AG20443 (cell line): Measurements from ENCODE around the gene FLYWCH1.
"Not testable (repeated sequence)": the region's sequence is repeated elsewhere in the genome, so short reads cannot be mapped to it uniquely, and the experiment has no call there.

Source experiments
- DNase-seq: peaks from one replicate; pipeline ENCODE4 v3.0.0; 2012; ENCODE audit warnings: low spot score, mixed read lengths

Gene FLYWCH1

DNA sequence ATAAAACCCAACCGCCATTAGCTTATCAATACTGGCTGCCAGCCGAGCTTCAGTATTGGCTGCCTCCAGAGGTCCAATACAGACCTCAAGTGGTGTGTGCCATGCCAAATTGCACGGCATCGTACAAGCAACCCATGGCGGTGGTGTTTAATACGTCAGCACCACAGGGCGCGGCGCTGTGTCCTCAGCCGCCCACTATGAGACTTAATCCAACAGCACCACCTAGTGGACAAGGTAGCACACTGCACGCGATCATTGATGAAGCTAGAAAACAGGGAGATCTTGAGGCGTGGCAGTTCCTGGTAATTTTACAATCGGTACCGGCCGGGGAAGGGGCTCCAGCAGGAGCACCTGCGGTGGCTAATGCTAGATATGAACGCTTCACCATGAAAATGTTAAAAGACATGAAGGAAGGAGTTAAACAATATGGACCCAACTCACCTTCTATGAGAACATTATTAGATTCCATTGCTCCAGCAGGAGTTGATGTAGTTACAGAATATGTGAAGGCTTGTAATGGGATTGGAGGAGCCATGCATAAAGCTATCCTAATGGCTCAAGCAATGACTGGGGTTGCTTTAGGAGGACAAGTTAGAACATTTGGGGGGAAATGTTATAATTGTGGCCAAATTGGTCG is 15.4 kb downstream of the FLYWCH1 start:
- peak; percentile 88 for DNase-seq

DNA sequence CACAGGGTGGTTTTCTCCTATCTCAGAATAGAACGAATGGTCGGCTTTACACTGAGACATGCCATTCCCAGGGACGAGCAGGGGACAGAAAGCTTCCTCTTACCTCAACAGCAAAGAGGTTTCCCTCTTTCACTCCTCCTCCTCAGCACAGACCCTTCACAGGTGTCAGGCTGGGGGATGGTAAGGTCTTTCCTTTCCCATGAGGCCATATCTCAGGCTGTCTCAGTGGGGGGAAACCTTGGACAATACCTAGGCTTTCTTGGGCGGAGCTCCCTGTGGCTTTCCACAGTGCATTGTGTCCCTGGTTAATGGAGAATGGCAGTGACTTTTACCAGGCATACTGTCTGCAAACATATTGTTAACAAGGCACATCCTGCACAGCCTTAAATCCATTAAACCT is 16.4 kb downstream of the FLYWCH1 start:
- DNase-seq = not testable (repeated sequence)

DNA sequence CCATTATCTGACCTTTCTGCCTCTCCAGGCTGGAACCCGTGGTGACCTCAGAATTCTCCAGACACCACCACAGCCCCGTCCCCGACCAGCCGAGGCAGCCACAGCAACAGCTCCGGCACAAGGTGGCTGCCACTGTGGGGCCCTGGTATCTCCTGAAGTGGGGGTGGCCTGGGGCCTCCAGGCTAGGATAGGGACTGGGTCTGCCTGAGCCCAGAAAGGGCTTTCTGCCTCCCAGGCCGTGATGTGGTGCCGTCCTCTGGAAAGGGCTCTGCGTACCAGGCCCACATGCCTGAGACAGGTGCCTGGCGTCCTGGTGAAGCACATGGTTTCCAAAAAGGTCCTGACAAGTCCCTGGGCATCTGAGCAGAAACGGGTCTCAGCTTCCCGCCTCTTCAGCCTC is 17.1 kb downstream of the FLYWCH1 start:
- DNase-seq = no peak

DNA sequence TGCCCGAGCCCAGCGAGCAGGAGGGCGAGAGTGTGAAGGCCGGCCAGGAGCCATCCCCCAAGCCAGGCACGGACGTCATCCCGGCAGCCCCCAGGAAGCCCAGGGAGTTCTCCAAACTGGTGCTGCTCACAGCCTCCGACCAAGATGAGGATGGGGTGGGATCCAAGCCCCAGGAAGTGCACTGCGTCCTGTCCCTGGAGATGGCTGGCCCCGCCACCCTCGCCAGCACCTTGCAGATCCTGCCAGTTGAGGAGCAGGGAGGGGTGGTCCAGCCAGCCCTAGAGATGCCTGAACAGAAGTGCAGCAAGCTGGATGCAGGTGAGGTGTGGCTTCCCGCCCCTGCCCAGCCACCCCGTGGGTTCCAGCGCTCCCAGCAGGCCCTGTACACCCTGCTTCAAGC is 18.0 kb downstream of the FLYWCH1 start:
- no peak for DNase-seq

DNA sequence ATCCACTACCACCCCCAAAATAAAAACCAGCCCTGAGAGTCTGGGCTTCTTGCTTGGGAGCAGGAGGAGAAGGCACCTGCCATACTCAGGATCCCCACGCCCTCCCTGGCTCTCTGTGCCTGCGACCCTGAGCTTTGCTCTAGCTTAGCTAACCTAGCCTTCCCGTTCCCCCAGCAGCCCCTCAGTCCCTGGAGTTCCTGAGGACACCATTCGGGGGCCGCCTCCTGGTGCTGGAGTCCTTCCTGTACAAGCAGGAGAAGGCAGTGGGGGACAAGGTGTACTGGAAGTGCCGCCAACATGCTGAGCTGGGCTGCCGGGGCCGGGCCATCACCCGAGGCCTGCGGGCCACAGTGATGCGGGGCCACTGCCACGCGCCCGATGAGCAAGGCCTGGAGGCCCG is 18.5 kb downstream of the FLYWCH1 start:
- DNase-seq = no peak

DNA sequence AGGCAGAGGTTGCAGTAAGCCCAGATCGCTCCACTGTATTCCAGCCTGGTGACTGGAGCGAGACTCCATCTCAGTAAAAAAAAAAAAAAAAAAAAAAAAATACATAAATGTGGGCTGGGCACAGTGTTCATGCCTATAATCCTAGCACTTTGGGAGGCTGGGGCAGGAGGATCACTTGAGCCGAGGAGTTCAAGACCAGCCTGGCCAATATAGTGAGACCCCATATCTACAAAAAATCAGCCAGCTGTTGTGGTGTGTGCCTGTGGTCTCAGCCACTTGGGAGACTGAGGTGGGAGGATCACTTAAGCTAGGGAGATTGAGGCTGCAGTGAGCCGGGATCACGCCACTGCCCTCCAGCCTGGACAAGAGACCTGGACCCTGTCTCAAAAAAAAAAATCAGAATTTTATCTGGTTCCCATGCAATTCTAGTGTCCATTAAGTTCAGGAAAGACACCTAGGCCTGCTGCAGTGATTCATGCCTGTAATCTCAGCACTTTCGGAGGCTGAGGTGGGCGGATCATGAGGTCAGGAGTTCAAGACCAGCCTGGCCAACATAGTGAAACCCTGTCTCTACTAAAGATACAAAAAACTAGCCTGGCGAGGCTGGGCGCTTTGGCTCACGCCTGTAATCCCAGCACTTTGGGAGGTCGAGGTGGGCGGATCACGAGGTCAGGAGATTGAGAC is 19.6 kb downstream of the FLYWCH1 start:
- DNase-seq = not testable (repeated sequence)

DNA sequence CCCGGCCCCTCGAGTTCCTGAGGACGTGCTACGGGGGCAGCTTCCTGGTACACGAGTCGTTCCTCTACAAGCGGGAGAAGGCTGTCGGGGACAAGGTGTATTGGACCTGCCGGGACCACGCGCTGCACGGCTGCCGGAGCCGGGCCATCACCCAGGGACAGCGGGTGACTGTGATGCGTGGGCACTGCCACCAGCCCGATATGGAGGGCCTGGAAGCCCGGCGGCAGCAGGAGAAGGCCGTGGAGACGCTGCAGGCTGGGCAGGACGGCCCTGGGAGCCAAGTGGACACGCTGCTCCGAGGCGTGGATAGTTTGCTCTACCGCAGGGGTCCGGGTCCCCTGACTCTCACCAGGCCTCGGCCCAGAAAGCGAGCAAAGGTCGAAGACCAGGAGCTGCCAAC is 21.4 kb downstream of the FLYWCH1 start:
- DNase-seq = no peak

DNA sequence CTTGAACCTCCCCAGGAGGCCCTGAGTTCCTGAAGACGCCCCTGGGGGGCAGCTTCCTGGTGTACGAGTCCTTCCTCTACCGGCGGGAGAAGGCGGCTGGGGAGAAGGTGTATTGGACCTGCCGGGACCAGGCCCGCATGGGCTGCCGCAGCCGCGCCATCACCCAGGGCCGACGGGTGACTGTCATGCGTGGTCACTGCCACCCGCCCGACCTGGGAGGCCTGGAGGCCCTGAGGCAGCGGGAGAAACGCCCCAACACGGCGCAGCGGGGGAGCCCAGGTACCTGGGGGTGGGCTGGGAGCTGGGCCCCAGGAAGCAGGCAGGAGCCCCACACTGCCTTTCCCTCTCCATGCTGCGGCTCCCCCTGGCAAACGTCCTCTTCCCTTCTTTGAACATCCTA is 22.0 kb downstream of the FLYWCH1 start:
- no peak for DNase-seq

DNA sequence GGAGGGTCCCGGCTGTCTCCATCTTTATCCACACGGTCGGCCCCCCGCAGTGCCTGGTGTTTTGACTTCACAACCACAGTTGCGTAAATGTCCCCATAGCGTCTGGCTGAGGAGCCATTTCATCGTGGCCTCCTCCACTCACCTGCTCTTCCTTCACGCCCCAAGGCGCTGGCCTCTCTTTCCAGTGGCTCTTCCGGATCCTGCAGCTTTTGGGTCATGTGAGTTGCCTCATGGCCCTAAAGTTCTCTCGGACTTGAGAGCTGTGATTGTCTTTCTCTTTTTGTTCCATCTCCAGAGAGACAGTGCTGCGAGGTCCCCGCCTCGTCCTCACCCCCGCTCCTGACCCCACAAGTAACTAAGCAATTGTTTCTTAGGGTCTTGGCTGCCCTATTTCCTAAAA is 22.7 kb downstream of the FLYWCH1 start:
- DNase-seq = no peak

DNA sequence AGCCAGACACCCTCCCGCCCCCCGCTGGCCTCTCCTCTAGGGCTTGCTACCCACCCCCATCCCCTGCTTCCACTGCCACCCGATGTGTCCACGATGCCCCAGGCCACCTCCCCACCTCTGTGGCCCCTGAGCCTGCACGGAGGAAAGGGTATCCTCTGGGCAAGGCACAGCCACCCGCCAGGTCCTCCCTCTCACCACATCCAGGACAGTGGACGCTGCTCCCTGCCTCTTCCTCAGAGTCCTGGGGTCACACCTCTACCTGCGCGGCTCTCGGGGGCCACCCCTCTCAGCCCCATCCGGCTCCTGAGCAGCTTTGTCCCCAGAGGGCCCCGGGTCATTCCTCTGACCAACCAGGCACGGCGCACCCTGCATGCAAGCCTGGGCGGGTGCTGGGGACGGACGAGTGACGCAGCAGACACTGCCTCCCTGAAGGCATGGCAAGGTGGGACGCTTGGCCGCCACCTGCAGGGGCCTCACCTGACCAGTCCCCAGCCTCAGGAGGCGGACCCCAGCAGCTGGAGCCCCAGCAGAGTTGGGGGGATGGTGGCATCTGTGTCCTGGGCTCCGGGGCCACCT is 24.8 kb downstream of the FLYWCH1 start:
- DNase-seq = no peak

DNA sequence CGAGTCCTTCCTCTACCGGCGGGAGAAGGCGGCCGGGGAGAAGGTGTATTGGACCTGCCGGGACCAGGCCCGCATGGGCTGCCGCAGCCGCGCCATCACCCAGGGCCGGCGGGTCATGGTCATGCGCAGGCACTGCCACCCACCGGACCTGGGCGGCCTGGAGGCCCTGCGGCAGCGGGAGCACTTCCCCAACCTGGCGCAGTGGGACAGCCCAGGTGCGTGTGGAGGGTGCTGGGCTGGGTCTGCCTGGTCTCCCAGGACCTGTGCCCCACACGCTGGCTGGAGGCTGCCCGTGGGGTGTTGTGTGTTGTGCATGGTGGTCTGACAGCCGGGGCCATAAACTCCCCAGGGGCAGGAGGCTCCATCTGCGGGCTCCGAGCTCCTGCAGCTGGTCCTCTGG is 25.4 kb downstream of the FLYWCH1 start:
- peak; percentile 5 for DNase-seq

DNA sequence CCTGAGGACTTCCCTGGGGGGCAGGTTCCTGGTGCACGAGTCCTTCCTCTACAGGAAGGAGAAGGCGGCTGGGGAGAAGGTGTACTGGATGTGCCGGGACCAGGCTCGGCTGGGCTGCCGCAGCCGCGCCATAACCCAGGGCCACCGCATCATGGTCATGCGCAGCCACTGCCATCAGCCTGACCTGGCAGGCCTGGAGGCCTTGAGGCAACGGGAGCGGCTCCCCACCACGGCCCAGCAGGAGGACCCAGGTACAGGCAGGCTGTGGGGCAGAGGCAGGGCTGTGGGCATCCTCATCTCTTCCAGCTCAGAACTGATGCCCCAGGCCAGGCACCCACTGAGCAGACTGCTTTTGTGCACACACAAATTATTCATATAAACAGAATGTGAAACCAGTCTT is 26.5 kb downstream of the FLYWCH1 start:
- DNase-seq = no peak

DNA sequence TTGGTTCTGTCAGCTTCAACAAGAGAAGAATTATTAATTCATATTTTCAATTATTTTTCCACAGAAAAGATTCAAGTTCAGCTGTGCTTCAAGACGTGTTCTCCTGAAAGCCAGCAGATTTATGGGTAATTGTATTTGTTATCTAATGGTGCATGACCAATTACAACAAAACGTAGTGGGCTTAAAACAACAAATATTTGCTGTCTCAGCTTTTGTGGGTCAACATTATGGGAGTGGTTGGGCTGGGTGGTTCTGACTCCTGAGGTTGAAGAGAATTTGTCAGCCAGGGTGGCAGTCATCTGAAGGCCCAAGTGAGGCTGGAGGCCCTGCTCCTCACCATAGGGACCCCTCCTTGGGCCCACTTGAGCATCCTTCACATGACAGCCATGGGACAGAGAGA is 28.2 kb downstream of the FLYWCH1 start:
- no peak for DNase-seq

DNA sequence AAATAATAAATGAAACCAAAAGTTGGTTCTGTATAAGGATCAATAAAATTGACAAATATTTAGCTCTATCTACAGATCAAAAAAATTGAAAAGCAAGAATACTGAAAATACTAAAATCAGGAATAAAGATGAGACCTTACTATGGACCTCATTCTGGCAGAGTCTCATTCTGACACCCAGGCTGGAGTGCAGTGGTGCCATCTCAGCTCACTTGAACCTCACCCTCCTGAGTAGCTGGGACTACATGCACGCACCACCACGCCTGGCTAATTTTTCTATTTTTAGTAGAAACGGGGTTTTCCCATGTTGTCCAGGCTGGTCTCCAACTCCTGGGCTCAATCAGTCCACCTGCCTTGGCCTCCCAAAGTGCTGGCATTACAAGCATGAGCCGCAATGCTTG is 30.3 kb downstream of the FLYWCH1 start:
- DNase-seq = no peak

DNA sequence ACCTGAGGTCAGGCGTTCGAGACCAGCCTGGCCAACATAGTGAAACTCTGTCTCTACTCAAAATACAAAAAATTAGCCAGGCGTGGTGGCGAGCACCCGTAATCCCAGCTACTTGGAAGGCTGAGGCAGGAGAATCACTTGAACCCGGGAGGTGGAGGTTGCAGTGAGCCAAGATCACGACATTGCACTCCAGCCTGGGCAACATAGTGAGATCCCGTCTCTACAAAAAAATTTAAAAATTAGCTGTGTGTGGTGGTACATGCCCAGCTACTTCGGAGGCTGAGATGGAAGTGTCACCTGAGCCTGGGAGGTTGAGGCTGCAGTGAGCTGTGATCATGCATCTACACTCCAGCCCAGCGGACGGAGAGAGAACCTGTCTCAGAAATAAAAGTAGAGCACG is 32.0 kb downstream of the FLYWCH1 start:
- not testable (repeated sequence) for DNase-seq

DNA sequence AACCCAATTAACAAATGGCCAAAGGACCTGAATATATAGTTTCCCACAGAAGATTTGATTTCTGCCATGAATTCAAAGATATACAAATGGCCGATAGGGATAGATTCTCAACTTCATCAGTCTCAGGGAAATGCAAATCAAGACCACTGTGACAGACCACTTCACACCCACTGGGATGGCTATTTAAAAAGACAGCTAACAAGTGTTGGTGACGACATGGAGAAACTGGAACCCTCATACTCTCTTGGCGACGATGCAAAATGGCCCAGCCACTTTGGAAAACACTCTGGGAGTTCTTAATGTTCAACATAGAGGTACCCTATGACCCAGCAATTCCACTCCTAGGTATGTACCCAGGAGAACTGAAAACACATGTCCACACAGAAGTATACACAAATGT is 34.9 kb downstream of the FLYWCH1 start:
- DNase-seq = no peak

DNA sequence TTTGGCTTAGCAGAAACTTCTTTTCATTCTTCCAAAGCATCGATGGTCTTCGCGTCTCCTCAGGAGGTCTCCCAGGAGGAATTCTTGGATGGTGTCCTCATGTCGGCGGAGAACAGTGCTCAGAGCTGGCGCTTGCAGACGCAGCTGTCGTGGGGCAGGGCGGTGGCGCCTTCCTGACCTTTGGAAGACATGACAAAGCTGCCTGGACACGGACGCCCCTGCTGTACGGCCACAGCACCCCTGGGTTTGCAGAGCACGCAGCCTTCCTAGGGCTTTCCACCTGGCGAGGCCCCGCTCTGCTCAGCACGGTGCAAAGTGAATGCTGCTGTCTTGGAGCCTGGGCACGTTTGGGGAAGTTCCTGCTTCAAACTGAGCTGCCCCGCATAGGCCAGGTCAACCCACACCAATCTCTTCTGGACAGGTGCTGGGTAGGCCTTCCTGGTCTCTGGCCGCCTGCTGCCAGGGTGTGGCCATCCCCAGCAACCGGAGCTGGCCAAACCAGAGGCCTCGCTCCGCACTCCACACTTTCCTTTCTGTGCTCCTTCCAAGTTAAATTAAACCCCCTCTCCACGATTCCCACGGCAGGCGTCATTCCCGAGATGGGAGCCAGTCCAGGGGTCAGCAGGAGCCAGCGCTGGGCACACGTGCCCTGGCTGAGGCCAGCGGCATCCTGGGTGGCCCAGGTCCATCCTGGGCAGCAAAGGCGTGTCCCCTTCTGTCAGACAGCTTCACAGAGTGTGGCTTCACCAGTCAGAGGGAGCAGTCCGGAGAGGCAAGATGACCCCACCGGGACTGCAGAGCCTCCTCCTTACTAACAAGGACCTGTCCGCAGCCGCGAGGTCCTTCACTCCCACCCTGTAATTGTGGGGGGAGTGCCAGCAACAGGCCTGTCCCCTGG is 37.3 kb downstream of the FLYWCH1 start:
- no peak for DNase-seq

DNA sequence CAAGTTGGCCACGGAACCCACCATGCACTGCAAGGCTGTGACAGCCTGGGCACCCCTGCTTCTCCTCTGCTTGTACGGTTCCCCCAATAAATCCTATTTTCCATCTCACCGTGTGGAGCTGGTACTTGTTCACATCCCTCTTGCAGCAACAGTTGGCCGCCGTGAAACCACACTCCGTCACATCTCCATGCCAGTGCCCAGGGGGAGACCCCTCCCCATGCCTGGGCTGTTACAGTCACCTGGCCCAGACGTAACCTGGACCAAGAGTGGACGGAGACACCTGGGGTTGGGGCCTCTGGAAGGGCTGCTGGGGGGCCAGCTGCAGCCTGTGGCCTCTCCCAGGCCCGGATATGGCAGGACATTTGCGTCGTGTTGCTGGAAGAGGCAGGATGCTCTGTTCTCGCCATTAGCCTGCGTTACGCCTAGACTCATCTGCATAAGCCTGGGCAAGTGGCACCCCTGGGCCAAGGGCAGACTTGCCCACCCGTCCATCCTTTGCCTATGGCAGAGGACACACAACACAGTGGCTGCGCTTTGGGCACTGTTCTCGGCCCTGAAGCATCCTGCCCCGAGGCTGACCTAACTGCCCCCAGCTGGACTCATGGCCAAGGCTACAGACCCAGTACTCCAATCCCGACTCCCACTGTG is 38.1 kb downstream of the FLYWCH1 start:
- DNase-seq = no peak

DNA sequence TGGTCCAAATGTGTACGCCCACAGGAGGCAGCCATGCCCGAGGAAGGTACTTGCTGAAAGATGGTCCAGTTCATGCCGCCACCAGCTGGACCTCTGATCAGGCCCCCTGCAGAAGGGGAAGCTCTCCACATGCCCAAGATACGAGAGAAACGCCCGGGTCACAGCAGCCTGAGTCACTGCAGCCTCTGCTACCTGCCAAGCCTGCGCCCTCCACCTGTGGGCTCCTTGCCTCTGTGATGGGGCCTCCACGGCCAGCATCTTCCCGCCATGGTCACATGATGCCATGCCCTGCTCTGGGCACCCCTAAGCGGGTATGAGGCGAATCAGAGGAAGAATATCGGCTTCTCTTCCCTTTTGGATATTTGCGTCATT is 38.6 kb downstream of the FLYWCH1 start:
- no peak for DNase-seq

DNA sequence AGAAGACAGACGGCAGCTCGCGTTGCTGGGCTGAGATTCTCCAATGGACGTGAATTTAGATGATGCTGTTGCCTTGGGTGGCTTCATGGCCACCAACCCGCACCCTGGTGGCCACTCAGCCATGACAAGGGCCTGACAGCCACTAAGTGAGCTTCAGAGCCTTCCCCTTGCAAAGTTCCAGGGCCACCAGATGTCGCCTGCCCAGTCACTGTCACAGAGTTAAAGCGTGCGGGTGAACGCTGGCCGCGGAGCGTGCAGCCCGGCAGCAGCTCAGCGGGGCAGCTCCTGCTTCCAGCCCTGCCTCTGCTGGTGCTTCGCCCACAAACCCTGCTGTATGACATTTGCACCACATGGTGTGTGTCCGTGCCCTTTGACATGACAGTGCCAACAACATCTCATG is 39.0 kb downstream of the FLYWCH1 start:
- DNase-seq = no peak

DNA sequence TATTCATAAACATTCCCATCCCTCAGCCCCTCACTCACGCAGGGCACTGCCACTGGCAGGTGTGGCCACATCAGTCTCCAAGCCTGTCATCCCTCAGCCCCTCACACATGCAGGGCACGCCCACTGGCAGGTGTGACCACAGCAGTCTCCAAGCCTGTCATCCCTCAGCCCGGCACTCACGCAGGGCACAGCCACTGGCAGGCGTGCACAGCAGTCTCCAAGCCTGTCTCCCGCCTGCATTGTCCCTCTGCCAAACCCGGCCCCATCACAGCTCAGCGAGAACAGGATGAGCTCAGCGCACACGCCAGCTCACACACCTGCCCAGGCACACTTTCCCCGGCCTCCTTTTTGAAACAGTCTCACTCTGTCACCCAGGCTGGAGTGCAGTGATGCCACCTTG is 40.9 kb downstream of the FLYWCH1 start:
- no peak for DNase-seq
